ENCODE results near the gene TAF11L4. TPM values are rescaled to one million over a fixed set of nuclear protein-coding genes. Genes with fewer than 3 reads are reported as not detected.
"Not testable (repeated sequence)": the region's sequence is repeated elsewhere in the genome, so short reads cannot be mapped to it uniquely, and the experiment has no call there.

Gene TAF11L4
- total and polyA plus RNA-seq, 9 of the 15 experiments (the other 6 are each of a cell fraction or from before 2014, with no cell fraction given), result not detected

GRCh38 chr5:17517526-17517925, 4.1 kb upstream of the TAF11L4 start:
- ATAC-seq; BruUV-seq (replicated peaks); H3K4me1 ChIP-seq (replicated peaks in 1 of 2; ENCODE audit: control insufficient read depth in 2 of 2, insufficient read depth in 2 of 2, low read length in 2 of 2); POLR2A ChIA-PET; H3K27me3 ChIP-seq (ENCODE audit: control insufficient read depth in 2 of 2, insufficient read depth in 2 of 2, low read length in 2 of 2); H3K9me3 ChIP-seq (replicated peaks; ENCODE audit: control insufficient read depth, insufficient read depth, low read depth, low read length); H2AFZ ChIP-seq (ENCODE audit: low read depth, low read length); CTCF ChIA-PET (ENCODE audit: low intra/inter-chr PET ratio); H3K79me2 ChIP-seq (ENCODE audit: control insufficient read depth, insufficient read depth, low read length); in situ Hi-C loops (cut with MboI); H3K27ac ChIP-seq (ENCODE audit: extremely low read depth, low read depth, low read length); H3K9me1 ChIP-seq (ENCODE audit: control insufficient read depth, insufficient read depth, low read length); DNase-seq (ENCODE audit: extremely low read depth in 1 of 4, low spot score in 3 of 4); intact Hi-C loops (cut with micrococcal nuclease); H3K36me3 ChIP-seq (ENCODE audit: control insufficient read depth, insufficient read depth, low read length); H3K9ac ChIP-seq (ENCODE audit: insufficient read depth in 1 of 2, low read depth in 2 of 2, low read length in 2 of 2); FAIRE-seq; H3K4me3 ChIP-seq; H4K20me1 ChIP-seq (replicated peaks; ENCODE audit: control insufficient read depth, insufficient read depth, low read length); H3K4me2 ChIP-seq (ENCODE audit: insufficient read depth, low read length): not testable (repeated sequence)
- WGBS (ENCODE audit: insufficient coverage, low coverage, missing lambda C conversion rate), result 2% methylated on average over 8 of the region's 12 CpGs
- TF ChIP-seq ELF1 (tag; IDR thresholded peaks at IDR 0.05), result peak; percentile 41; the same call in 1 of the 2 replicates

- H3K27me3 ChIP-seq (ENCODE audit: control insufficient read depth in 2 of 2, insufficient read depth in 2 of 2, low read length in 2 of 2); H3K36me3 ChIP-seq (ENCODE audit: control insufficient read depth, insufficient read depth, low read length); BruUV-seq (replicated peaks); CTCF ChIA-PET (ENCODE audit: low intra/inter-chr PET ratio); FAIRE-seq; H3K9me3 ChIP-seq (replicated peaks; ENCODE audit: control insufficient read depth, insufficient read depth, low read depth, low read length); ATAC-seq; H2AFZ ChIP-seq (ENCODE audit: low read depth, low read length); H3K4me2 ChIP-seq (ENCODE audit: insufficient read depth, low read length); H3K4me1 ChIP-seq (replicated peaks in 1 of 2; ENCODE audit: control insufficient read depth in 2 of 2, insufficient read depth in 2 of 2, low read length in 2 of 2); intact Hi-C loops (cut with micrococcal nuclease); DNase-seq (ENCODE audit: extremely low read depth in 1 of 4, low spot score in 3 of 4); in situ Hi-C loops (cut with MboI); H3K9me1 ChIP-seq (ENCODE audit: control insufficient read depth, insufficient read depth, low read length); H4K20me1 ChIP-seq (replicated peaks; ENCODE audit: control insufficient read depth, insufficient read depth, low read length); POLR2A ChIA-PET; H3K79me2 ChIP-seq (ENCODE audit: control insufficient read depth, insufficient read depth, low read length); H3K9ac ChIP-seq (ENCODE audit: insufficient read depth in 1 of 2, low read depth in 2 of 2, low read length in 2 of 2); H3K4me3 ChIP-seq; H3K27ac ChIP-seq (ENCODE audit: extremely low read depth, low read depth, low read length): not testable (repeated sequence)
- WGBS (ENCODE audit: insufficient coverage, low coverage, missing lambda C conversion rate), result no CpG with 5 or more reads among the region's 15 CpGs
These were observed 3.5 kb upstream of the TAF11L4 start, which contains the start of gene TAF11L3 for GRCh38 chr5:17518067-17518466. Gene TAF11L3 (plus strand): TSS chr5:17518367.

- H3K4me1 ChIP-seq (replicated peaks in 1 of 2; ENCODE audit: control insufficient read depth in 2 of 2, insufficient read depth in 2 of 2, low read length in 2 of 2); in situ Hi-C loops (cut with MboI); intact Hi-C loops (cut with micrococcal nuclease); H3K9ac ChIP-seq (ENCODE audit: insufficient read depth in 1 of 2, low read depth in 2 of 2, low read length in 2 of 2); H3K9me3 ChIP-seq (replicated peaks; ENCODE audit: control insufficient read depth, insufficient read depth, low read depth, low read length); H4K20me1 ChIP-seq (replicated peaks; ENCODE audit: control insufficient read depth, insufficient read depth, low read length); H2AFZ ChIP-seq (ENCODE audit: low read depth, low read length); FAIRE-seq; H3K27me3 ChIP-seq (ENCODE audit: control insufficient read depth in 2 of 2, insufficient read depth in 2 of 2, low read length in 2 of 2); H3K9me1 ChIP-seq (ENCODE audit: control insufficient read depth, insufficient read depth, low read length); DNase-seq (ENCODE audit: extremely low read depth in 1 of 4, low spot score in 3 of 4); H3K4me3 ChIP-seq; CTCF ChIA-PET (ENCODE audit: low intra/inter-chr PET ratio); H3K36me3 ChIP-seq (ENCODE audit: control insufficient read depth, insufficient read depth, low read length); BruUV-seq (replicated peaks); POLR2A ChIA-PET; H3K27ac ChIP-seq (ENCODE audit: extremely low read depth, low read depth, low read length); H3K79me2 ChIP-seq (ENCODE audit: control insufficient read depth, insufficient read depth, low read length); H3K4me2 ChIP-seq (ENCODE audit: insufficient read depth, low read length); ATAC-seq: not testable (repeated sequence)
- under 1% methylated on average over 8 of the region's 14 CpGs for WGBS (ENCODE audit: insufficient coverage, low coverage, missing lambda C conversion rate)
These were observed 2.1 kb upstream of the TAF11L4 start for GRCh38 chr5:17519508-17519907.

GRCh38 chr5:17524935-17525334, 3.3 kb downstream of the TAF11L4 start, which contains the start of gene TAF11L5:
Gene TAF11L5 (plus strand): TSS chr5:17525235.
- H3K4me2 ChIP-seq (ENCODE audit: insufficient read depth, low read length); H3K4me1 ChIP-seq (replicated peaks in 1 of 2; ENCODE audit: control insufficient read depth in 2 of 2, insufficient read depth in 2 of 2, low read length in 2 of 2); ATAC-seq; H3K27ac ChIP-seq (ENCODE audit: extremely low read depth, low read depth, low read length); H4K20me1 ChIP-seq (replicated peaks; ENCODE audit: control insufficient read depth, insufficient read depth, low read length); H3K9me3 ChIP-seq (replicated peaks; ENCODE audit: control insufficient read depth, insufficient read depth, low read depth, low read length); POLR2A ChIA-PET; H3K4me3 ChIP-seq; H3K9ac ChIP-seq (ENCODE audit: insufficient read depth in 1 of 2, low read depth in 2 of 2, low read length in 2 of 2); H3K79me2 ChIP-seq (ENCODE audit: control insufficient read depth, insufficient read depth, low read length); BruUV-seq (replicated peaks); intact Hi-C loops (cut with micrococcal nuclease); H3K9me1 ChIP-seq (ENCODE audit: control insufficient read depth, insufficient read depth, low read length); H3K27me3 ChIP-seq (ENCODE audit: control insufficient read depth in 2 of 2, insufficient read depth in 2 of 2, low read length in 2 of 2); H3K36me3 ChIP-seq (ENCODE audit: control insufficient read depth, insufficient read depth, low read length); CTCF ChIA-PET (ENCODE audit: low intra/inter-chr PET ratio); FAIRE-seq; H2AFZ ChIP-seq (ENCODE audit: low read depth, low read length); DNase-seq (ENCODE audit: extremely low read depth in 1 of 4, low spot score in 3 of 4): not testable (repeated sequence)
- in situ Hi-C loops (cut with MboI), result loop anchor here (5.0 kb wide), 1 partner anchor 82 kb away; no protein-coding TSS in a partner anchor
- WGBS (ENCODE audit: insufficient coverage, low coverage, missing lambda C conversion rate), result no CpG with 5 or more reads among the region's 15 CpGs

Data from K562 (cell line).